IPS-11a (cell line): Measurements from ENCODE around the gene CREBL2.
"Not testable (repeated sequence)": the region's sequence is repeated elsewhere in the genome, so short reads cannot be mapped to it uniquely, and the experiment has no call there.

Experiments
- H3K4me3 ChIP-seq: one replicate; pipeline ENCODE4 v1.5.1; 2013; ENCODE audit warnings: low read depth, low read length, control low read depth

The CREBL2 gene

DNA sequence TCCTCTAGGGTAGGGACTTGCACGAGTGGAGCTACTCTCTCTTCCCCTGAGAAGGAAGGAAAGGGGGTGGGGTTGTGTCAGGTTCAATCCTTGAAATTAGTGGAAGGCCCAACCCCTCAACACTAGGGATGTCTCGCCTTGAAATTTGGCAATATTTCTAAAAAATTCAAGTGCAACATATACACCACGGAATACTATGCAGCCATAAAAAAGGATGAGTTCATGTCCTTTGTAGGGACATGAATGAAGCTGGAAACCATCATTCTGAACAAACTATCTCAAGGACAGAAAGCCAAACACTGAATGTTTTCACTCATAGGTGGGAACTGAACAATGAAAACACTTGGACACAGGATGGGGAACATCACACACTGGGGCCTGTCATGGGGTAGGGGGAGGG lies 15.1 kb upstream of the CREBL2 start:
- not testable (repeated sequence) for H3K4me3 ChIP-seq

DNA sequence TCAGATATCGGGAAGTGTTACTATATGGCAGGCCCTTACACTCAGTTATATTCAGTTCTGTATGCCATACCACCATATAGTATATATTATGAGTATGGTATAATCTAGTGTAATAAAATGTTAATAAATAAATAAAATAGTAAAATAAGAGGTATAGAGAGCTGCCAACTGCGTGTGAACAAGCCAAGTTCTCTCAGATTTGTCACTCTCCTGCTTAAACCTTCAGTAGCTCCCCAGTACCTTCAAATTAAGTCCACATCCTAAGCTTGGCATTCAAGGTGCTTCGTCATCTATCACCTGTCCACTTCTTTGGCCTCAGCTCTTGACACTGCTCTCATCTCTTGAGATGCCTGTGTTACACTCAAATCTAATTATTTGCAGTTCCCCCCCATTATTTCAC lies 12.8 kb upstream of the CREBL2 start:
- H3K4me3 ChIP-seq: no peak overlapping the region

DNA sequence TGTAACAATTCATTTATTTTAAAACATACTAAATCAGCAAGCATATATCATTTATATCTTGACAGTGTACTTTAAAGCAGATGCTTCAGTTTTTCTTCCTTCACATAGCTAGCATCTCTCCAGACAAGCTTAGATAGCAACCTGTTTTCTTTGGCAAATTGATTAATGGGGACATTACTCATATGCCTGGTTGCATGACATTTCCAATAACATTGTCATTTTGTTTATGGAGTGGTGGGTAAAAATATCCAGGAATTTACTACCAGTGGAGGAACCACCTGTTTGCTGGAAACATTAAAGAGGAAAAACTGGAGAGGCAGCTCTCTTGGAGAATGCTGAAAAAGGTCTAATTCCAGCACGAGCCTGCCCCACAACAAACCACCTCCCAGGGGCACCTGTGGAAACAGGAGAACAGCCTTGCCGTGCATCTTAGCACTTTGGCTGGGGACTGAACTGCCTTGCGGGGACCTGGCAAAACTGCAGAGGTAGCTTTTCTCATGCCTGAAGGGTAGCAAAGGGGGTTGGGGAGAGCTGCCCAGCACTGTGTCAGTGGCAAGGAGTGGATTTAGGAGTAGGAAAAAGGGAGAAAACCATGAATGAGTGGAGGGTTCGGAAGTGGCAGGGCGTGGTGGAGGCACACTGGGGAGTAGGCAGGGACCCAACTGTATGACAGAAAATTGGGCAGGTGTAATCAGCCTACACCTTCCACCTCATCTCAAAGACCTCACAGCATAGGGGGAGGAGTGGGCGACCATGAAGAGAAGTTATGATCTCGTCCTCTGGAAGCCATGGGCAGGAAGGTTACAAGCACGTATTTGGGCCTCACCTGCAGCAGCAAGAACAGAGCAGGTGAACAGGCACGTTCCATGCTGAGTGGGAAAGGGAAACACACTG lies 11.7 kb upstream of the CREBL2 start:
- H3K4me3 ChIP-seq: no peak overlapping the region

DNA sequence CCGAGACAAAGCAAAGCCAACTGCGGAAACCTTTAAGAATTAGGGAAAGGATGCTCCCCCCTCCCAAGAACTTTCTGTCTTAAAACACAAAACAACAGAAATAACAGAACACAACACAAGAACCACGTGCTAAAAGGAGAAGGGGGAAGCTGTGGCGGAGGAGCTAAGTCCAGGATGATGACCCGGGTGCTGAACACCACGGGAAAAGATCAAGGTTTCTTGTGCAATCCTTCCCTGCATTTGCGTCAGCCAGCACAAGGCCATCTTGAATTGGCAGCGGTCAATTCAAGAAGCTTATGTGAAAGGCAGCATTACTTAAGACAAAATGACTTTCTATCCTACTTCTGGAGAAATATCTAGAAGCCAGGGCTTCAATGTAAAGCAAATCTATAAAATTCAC lies 11.0 kb upstream of the CREBL2 start:
- no peak overlapping the region for H3K4me3 ChIP-seq

DNA sequence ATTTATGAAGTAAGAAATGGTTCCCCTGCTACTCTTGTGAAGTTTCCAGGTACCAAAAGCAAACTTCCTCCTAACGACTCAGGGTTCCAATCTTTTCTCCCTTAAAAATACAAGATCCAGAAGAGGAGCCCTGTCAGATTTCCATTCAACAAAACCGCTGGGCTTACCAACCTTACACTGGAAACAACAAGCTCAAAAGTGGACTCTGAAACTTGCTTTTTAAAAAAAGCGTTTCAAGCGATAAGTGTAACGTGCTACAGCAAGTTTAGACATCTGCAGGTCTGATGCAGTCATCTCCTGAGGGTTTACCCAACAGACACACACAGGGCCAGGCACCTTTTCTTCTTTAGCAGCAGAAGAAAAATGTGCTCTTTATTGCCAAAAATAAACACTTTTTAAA lies 6.9 kb upstream of the CREBL2 start:
- no peak overlapping the region for H3K4me3 ChIP-seq

DNA sequence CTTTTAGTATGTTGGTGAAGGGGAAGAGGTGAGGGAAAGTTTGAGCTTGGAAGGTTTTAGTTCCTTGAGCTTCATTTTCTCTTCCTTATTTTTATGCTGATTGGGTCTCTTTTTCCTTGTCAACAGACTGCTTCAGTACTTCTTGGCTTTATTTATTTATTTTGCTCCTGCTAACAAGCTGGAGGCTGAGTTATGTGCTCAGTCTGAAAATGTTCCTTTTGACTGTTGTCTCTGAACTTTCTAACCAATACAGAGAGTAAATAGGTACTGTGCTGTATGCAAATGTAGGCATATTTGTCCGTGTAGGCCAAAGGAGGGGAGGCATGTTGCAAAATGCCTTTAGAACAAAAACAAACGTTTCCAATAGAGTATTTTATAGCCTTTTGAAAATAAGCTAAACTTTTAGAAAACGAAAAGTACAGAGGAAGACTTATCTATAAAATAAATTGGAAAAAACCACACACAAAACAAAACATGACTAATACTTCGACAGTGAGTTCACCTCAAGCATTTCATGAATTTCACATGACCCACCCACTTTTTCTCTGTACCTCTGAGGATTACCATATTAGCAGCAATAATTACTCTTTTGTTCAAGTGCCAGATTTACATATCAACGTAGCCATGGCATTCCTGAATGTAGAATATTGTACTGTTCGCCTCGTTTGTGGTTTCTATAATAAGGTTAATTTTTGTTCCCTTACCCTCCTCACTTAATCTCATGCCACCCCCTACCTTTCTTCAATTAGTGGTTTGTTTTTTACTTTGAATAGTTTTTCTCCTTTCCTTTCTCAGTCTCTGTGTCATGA lies 4.7 kb upstream of the CREBL2 start:
- no peak overlapping the region for H3K4me3 ChIP-seq

DNA sequence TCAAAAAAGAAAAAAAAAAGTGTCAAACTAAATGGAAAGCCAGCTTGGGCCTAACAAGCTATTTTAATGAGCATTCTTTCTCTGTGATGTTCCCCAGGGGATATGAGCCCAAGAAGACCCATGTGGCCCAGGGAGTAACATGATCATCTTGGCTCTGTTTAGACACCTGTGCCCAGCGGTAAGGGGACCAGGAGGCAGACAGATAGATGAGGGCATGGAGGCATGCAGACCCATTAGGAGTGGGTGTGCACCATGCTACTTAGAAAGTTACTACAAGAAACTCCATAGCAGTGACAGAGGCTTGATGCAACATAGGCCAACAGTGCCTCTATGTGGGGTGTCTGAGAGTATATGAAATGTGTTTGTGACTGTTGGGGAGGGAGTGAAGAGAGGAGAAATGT lies 3.1 kb upstream of the CREBL2 start:
- no peak overlapping the region for H3K4me3 ChIP-seq

DNA sequence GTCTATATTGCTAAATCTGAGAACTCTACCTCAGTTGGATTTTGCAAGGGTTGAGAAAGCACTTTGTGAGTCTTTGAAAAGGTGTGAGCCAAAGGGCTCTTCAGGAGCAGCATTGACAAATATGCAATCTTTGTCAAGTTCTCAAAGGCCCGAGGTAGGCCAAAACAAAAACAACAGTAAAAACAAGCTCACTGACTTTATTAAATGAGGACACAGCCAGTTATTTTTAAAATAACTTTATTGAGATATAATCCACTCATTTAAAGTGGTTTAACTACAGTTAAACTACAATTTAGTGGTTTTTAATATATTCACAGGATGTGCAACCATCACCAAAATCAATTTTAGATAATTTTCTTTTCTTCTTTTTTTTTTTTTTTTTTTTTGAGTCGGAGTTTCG lies 2.0 kb upstream of the CREBL2 start:
- no peak overlapping the region for H3K4me3 ChIP-seq

DNA sequence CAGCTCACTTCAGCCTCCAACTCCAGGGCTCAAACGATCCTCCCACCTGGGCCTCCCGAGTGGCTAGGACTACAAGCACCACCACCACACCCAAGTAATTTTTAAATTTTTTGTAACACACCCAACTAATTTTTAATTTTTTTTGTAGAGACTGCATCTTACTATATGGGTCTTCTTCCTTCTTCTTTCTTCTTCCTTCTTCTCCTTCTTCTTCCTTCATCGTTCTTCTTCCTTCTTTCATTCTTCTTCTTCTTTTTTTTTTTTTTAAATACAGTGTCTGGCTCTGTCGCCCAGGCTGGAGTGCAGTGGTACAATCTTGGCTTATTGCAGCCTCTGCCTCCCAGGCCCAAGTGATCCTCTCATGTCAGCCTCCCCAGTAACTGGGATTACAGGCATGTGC lies 965 bp upstream of the CREBL2 start:
- H3K4me3 ChIP-seq: no peak overlapping the region

DNA sequence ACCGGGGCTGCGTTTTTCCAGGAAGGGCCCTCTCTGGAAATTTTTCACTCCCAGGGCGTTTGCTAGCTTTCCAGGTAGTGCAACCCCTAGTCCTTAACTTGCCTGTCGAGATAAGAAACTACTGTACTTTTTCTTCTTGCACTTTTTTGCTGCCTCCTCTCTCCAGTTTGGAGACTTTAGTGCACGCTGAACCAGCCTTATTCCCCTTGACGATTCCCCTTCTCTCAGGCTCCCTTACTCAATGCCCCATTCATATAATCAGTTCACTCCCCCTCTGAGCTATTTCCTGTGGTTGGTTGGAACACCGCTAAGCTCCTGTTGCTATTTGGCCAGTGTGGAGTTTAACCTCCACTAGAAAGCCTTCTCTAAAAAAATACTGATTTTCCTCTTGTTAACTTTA lies 682 bp downstream of the CREBL2 start:
- peak overlapping the region; percentile 81 for H3K4me3 ChIP-seq

DNA sequence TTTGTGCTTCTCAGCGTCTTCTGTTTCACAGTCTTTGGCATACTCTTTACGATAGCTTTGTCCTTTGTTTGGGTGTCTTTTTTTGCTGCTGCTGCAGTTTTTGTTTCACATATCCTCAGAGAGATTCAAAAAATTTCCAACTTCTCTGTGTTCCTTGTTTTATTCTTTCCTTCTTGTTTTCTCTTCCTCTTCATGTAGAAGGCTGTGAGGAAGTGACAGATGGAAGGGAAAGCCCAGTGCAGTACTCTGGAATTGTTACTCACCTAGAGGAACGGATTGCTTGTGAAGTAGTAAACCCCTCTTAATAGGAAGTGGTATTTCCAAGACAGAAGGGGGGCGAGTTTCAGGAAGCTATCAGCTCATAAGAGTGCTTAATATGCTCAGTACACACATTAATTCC lies 1.7 kb downstream of the CREBL2 start:
- no peak overlapping the region for H3K4me3 ChIP-seq

DNA sequence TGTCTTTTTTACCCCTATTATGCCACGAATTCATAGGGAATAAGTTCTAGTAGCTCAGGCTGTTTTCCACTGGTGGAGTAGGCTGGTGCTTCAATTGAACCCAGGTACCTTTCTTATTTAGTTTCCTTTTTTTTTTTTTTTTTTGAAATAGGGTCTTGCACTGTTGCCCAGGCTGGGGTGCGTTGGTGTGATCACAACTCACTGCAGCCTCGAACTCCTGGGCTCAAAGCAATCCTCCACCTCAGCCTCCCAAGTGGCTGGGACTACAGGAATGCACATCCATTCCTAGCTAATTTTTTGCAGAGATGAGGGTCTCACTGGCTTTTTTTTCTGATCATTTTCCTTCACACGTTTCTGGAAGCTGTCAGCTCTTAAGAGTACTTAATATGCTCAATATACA lies 2.7 kb downstream of the CREBL2 start:
- no peak overlapping the region for H3K4me3 ChIP-seq

DNA sequence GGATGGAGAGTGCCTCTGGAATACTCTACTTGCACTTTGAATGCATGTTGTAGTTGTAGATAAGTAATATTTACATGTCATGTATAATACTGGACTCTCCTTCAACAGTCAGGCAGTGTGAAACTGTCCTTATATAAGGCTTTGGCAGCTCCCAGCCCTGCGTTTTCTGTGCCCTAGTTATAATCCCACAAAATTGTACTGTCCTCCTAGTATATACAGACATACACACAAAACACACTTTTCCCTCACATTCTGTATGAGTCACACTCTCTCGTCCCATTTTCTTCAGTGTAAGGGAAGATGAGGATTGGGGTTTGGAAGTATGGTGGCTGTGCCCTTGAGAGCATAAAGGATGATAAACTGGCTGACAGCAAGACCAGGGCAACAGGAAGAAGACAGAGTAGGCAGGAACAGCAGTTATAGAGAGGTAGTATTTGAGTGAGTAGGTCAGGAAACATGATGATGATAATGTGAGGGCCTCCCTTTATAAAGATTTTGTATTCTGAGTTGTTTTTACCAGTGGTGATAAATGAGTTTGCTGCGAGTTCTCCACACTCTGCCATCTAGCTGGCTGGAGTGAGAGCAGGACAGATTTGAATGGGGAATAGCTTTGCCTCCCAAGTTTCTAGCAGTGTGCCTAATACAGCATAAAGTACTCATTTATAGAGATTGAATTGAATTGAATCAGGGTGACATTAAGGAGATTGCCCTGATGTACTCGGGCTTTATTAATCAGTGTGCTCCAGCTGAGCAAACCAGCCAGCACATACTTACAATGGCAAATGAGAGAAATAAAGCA lies 5.0 kb downstream of the CREBL2 start:
- H3K4me3 ChIP-seq: no peak overlapping the region

DNA sequence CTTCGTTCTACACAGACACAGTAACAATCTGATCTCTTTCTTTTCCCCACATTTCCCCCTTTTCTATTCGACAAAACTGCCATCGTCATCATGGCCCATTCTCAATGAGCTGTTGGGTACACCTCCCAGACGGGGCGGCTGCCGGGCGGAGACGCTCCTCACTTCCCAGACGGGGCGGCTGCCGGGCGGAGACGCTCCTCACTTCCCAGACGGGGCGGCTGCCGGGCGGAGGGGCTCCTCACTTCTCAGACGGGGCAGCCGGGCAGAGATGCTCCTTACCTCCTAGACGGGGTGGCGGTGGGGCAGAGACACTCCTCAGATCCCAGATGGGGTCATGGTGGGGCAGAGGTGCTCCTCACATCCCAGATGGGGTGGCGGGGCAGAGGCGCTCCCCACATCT lies 6.4 kb downstream of the CREBL2 start:
- H3K4me3 ChIP-seq: not testable (repeated sequence)

DNA sequence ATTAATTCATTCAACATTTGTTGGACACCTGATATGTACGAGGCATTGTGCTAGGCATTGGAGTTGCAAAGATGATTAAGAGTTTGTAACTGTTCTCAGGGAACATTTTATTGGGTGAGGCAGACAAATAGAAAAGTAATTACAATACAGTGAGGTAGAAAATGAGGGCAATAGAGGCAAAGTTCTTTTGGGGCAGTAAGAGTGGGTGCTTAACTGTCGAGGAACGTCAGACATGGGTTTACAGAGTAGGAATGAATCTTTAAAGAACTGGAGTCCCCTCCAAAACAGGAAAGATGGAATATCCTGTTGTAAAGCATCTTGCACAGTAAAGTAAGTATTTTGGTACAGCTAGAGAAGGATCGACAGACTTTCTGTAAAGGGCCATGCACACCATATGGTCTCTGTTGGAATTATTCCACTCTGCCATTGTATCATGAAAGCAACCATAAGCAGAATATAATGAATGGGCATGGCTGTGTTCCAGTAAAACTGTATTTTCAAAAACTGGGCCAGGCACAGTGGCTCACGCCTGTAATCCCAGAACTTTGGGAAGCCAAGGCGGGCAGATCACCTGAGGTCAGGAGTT lies 9.1 kb downstream of the CREBL2 start:
- H3K4me3 ChIP-seq: no peak overlapping the region

DNA sequence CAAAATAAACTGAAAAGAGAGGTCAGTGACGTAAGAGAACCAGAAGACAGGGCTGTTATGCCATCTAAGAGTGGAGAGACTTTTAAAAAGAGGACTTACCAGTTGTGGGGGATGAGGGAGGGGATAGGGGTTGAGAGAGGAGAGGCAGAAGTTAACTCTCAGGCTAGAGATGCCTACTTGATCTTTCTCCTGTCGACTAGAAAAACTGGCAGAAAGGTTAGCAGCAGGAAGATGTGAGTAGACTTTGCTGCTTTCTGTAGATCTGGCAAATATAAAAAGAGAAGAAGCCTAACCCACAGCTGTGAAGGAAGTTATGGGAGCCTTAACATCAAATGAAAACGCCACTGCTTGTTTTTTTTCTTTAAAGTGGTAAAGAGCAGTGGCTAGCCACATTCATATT lies 10.7 kb downstream of the CREBL2 start:
- no peak overlapping the region for H3K4me3 ChIP-seq

DNA sequence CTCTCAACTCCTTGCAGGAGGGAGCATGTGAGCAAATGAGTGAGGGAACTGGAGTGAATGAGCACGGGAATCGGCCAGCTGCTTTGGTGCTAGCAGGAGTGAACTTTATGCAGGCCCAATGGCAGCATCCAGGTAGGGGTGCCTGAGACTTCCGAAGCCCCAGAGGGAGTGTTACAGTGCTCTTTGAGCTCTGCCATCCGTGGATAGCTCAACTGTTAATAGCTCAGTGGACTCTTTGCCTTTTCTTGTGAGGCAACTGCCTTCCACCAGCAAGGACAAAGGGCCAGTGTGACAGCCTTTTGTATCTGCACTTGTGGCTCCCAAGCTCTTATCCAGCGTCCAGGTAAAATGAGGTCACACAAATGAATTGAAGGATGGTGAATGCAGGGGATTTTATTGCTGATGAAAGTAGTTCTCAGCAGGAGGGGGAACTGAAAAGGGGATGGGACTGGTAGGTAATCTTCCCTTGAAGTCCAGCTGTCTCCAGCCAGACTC lies 12.9 kb downstream of the CREBL2 start:
- H3K4me3 ChIP-seq: no peak overlapping the region

DNA sequence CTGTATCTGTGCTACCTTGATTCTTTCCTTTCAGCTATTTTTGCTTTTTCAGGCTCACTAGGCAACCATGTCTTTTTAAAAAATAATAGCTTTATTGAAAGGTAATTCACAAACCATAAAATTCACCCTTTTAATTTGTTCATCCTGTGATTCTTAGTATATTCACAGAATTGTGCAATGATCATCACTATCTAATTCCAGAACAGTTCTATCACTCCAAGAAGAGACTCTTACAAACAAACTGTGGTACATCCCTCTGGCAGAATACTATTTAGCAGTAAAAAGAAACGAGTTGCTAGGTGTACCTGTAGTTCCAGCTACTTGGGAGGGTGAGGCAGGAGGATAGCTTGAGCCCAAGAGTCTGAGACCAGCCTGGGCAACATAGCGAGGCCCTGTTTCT lies 14.8 kb downstream of the CREBL2 start:
- H3K4me3 ChIP-seq: no peak overlapping the region

DNA sequence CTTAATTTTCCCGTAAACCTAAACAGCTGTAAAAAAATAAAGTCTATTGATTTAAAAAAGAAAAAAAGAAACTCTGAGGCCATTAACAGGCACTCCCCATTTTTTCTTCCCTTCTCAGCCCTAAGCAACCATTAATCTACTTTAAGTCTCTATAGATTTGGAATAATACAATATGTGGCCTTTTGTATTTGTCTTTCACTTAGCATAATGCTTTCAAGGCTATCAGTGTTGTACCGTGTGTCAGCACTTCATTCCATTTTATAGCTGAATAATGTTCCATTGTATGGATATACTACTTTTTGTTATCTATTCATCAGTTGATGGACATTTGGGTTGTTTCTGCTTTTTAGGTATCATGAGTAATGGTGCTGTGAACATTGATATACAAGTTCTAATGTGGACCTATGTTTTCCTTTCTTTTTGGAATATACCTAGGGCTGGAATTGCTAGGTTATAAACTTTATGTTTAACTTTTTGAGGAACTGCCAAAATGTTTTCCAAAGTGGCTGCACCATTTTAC lies 15.7 kb downstream of the CREBL2 start:
- H3K4me3 ChIP-seq: no peak overlapping the region

DNA sequence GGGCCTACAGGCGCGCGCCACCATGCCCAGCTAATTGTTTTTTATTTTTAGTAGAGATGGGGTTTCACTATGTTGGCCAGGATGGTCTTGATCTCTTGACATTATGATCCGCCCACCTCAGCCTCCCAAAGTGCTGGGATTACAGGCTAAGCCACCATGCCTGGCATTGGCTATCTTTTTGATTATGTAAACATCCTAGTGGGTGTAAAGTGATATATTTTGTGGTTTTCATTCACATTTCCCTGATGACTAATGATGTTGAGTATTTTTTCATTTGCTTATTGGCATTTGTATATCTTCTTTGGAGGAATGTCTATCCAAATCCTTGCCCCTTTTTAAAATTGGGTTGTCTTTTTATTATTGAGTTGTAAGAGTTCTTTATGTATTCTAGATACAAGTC lies 16.3 kb downstream of the CREBL2 start:
- H3K4me3 ChIP-seq: no peak overlapping the region

DNA sequence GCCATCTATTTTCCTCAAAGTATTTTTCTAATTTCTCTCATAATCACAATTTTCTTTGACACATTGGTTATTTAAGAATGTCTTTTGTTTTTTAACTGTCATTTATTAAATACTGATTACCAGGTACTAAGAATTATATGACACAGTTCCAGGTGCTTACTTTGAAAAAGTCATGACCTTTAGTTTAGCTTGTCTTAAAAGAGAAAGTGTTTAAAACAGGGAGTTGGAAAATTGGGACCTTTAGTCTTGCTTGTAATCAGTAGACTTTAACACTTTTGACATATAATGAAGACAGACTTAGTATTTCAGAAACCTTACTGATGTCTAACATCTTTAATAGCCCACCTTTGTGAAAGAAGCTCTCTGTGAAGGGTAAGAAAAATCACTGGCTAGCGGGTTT lies 19.2 kb downstream of the CREBL2 start:
- H3K4me3 ChIP-seq: no peak overlapping the region
